ENCODE data around the gene TGFBR3. TPM values are rescaled to one million over a fixed set of nuclear protein-coding genes. Genes with fewer than 3 reads are reported as not detected.
"Not testable (repeated sequence)": the region's sequence is repeated elsewhere in the genome, so short reads cannot be mapped to it uniquely, and the experiment has no call there.

Gene TGFBR3
- total RNA-seq, 4 donors from 2014 or later = 116 to 306 (median 171) TPM

DNA sequence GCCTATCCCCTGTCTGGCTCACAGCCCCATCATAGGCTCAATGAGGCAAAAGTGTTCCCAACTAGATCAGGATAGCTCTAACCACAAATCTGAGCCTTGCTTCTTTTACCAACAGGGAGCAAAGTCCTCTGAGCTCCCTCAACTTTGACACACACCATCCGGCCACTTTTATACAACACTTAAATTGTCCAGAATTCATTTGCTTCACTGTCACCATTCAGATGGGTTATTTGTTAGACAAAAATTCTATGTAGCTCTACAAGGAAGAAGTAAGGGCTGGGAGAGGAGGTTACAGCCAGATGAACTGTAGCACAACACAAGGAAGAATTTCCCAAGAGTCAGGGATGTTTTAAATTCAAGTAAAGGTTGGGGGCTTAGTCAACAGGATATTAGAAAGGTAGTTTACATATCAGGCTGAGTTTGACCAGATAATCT is 50.8 kb downstream of the TGFBR3 start:
- no peaks in the 10 kb centered on the region for H3K9me3 ChIP-seq
- H3K36me3 ChIP-seq = no peaks in the 10 kb centered on the region
- WGBS, 2 donors = 79 to 81% methylated on average over 1 of the region's 1 CpG
- no peak for DNase-seq (ENCODE audit: low spot score in 2 of 2)
- H3K27ac ChIP-seq = no peak overlapping the region
- TF ChIP-seq, protein P1, sequence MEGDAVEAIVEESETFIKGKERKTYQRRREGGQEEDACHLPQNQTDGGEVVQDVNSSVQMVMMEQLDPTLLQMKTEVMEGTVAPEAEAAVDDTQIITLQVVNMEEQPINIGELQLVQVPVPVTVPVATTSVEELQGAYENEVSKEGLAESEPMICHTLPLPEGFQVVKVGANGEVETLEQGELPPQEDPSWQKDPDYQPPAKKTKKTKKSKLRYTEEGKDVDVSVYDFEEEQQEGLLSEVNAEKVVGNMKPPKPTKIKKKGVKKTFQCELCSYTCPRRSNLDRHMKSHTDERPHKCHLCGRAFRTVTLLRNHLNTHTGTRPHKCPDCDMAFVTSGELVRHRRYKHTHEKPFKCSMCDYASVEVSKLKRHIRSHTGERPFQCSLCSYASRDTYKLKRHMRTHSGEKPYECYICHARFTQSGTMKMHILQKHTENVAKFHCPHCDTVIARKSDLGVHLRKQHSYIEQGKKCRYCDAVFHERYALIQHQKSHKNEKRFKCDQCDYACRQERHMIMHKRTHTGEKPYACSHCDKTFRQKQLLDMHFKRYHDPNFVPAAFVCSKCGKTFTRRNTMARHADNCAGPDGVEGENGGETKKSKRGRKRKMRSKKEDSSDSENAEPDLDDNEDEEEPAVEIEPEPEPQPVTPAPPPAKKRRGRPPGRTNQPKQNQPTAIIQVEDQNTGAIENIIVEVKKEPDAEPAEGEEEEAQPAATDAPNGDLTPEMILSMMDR (IDR thresholded peaks at IDR 0.05) = no peak
- TF ChIP-seq EP300 (IDR thresholded peaks at IDR 0.05) (no peak), POLR2A (IDR thresholded peaks at IDR 0.05) (no peak)
- H3K4me3 ChIP-seq = no peak overlapping the region
- H3K4me1 ChIP-seq = peaks cover 0 to 39% (median 18%) of the 10 kb centered on the region in 4 donors
- H3K27me3 ChIP-seq = no peaks in the 10 kb centered on the region

DNA sequence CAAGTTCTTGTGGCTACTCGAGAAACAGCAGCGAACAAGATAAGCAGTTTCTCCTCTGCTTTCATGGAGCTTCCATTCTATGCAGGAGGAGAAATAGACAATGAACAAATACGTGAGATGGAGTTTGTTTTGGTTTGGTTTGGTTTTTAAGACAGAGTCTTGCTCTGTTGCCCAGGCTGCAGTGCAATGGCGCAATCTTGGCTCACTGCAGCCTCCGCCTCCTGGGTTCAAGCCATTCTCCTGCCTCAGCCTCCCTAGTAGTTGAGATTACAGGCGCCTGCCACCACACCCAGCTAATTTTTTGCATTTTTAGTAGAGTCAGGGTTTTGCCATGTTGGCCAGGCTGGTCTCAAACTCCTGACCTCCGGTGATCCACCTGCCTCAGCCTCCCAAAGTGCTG is 51.4 kb downstream of the TGFBR3 start:
- H3K4me1 ChIP-seq = peaks cover 0 to 45% (median 21%) of the 10 kb centered on the region in 4 donors
- not testable (repeated sequence) for H3K9me3 ChIP-seq; H3K36me3 ChIP-seq; DNase-seq (ENCODE audit: low spot score in 2 of 2); H3K27me3 ChIP-seq; H3K27ac ChIP-seq; H3K4me3 ChIP-seq
- 94% methylated on average over 7 of the region's 7 CpGs for WGBS, 2 donors

DNA sequence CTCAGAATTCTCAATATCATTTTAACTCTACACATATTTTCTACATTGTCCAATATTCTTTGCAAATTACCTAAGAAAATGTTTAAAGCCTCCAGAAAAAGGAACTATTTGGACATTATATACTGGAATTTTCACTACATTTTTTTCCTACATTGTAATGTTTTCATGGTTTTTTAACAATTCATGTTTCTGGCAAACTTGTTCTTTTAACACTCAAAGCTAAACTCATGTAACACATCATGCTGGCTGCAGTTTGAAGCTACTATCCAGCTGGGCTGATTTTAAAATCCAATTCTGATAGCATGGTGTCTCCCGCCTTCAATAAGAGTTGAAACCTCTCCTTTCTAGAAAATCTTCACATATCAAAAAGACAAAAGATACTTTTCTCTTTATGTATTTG is 52.0 kb downstream of the TGFBR3 start:
- peaks cover 0 to 50% (median 22%) of the 10 kb centered on the region in 4 donors for H3K4me1 ChIP-seq
- no peak overlapping the region for H3K27ac ChIP-seq

DNA sequence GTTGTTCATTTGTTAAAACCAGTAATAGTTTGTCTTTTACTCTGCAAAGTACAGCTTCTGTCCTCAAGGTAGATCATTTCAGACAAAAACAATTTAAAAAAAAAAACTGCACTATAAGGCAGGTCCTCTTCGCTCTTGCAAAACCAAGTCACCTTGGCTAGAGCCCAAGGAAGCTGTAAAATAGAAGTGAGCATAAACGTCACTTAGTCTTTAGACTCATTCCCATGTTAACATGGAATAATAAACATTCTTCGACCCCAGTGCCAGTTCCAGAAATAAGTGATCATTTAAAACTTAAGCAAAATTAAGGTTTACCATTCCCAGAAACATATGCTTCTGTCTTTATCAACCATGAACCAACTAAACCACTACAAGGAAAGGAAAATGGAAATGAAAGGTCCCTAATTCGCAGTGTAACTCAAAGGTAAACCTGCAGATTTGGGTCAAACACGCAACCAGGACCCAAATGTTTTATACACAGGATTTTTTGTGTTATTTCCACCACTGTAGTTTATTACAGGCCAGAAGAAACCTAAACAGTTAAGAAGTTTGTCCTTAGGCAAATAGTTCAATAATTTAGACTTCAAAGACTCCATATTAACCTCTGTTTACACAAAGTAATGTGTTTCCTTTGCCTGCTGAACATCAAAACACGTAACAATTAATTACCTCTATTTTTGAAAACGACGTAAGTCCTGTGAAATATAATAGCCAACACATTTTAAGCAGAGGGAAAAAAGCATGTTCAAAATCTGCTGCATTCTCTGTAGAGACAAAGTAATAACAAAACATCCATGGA is 54.6 kb downstream of the TGFBR3 start:
- peak in 1 of 2 donors; percentile 40 for DNase-seq (ENCODE audit: low spot score in 2 of 2)
- Histone ChIP-seq H3K9me3 (no peaks in the 10 kb centered on the region), H3K4me1 (peaks cover 0 to 70% (median 32%) of the 10 kb centered on the region in 4 donors), H3K36me3 (no peaks in the 10 kb centered on the region), H3K4me3 (no peak overlapping the region), H3K27me3 (no peaks in the 10 kb centered on the region), H3K27ac (peak overlapping the region; percentile 14 to 51 (median 30))
- 58 to 59% methylated on average over 8 of the region's 8 CpGs for WGBS, 2 donors
- no peak for TF ChIP-seq EP300 (IDR thresholded peaks at IDR 0.05)
- TF ChIP-seq, protein P1 (IDR thresholded peaks at IDR 0.05) = no peak
- no peak for TF ChIP-seq POLR2A (IDR thresholded peaks at IDR 0.05)

More for the DNA sequence above, 52.0 kb downstream of the TGFBR3 start:
- H3K4me3 ChIP-seq = no peak overlapping the region
- TF ChIP-seq, protein P1 (IDR thresholded peaks at IDR 0.05) = no peak
- TF ChIP-seq EP300 (IDR thresholded peaks at IDR 0.05) = no peak
- TF ChIP-seq POLR2A (IDR thresholded peaks at IDR 0.05) = no peak
- no peaks in the 10 kb centered on the region for H3K36me3 ChIP-seq
- H3K27me3 ChIP-seq = no peaks in the 10 kb centered on the region
- 82 to 95% methylated on average over 1 of the region's 1 CpG for WGBS, 2 donors
- DNase-seq (ENCODE audit: low spot score in 2 of 2) = no peak
- no peaks in the 10 kb centered on the region for H3K9me3 ChIP-seq

DNA sequence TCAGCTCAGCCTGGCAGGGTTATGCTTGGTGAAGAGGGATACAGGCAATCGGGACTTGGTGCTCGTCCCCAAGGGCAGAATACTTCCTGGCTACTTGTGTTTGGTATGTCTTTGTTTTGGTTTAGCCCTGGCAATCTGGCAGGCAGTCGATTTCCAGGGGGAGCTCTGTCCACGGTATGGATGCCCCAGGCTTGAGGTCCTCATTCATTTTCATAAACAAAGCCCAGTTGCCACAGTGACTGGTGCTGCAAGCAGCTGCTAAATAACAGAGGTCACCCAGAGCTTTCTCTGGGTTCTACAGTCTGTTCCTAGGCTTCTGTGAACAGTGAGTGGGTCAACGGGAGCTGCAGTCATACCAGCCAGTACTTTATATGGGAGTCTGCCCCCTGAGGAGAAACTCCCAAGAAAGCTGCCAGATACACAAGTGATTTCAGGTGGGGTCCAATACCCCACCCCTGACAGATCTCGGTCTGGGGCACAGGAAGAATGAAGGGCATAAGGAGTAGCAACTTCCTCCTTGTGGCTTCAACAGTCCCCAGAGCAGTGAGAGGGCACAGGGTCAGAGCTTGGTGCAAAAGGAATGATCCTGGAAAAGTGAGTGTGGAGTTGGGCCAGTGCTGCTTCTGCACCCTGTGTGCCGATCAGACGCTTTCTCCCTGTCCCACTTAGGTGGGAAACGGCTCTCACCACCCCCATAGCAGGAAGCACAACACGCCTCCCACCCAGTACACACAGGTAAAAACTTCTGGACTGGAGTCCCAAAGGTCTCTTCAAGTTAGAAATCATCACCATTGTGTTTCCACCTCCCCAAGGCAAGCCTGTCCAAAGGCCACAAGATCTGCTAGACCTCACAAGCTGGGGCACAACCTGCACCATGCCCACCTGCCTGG is 55.5 kb downstream of the TGFBR3 start:
- peak; percentile 38 to 61 for DNase-seq (ENCODE audit: low spot score in 2 of 2)
- no peaks in the 10 kb centered on the region for H3K9me3 ChIP-seq
- WGBS, 2 donors = 24 to 36% methylated on average over 10 of the region's 10 CpGs
- peaks cover 0 to 70% (median 32%) of the 10 kb centered on the region in 4 donors for H3K4me1 ChIP-seq
- H3K27ac ChIP-seq = peak overlapping the region; percentile 14 to 51 (median 30)
- H3K27me3 ChIP-seq = no peaks in the 10 kb centered on the region
- H3K36me3 ChIP-seq = no peaks in the 10 kb centered on the region
- TF ChIP-seq EP300 (IDR thresholded peaks at IDR 0.05) (peak in 1 of 2 donors; percentile 76), POLR2A (IDR thresholded peaks at IDR 0.05) (peak in 1 of 2 donors; percentile 9)
- TF ChIP-seq, protein P1 (IDR thresholded peaks at IDR 0.05) = peak in 4 of 5 experiments; percentile 24 to 59 (median 40)
- no peak overlapping the region for H3K4me3 ChIP-seq
